ENCODE measurements around the gene KRT74. TPM values are rescaled to one million over a fixed set of nuclear protein-coding genes. Genes with fewer than 3 reads are reported as not detected.

Gene KRT74
- total and polyA plus RNA-seq, 9 donors = not detected

- no peak overlapping the region for H3K27ac ChIP-seq
- WGBS, 3 donors = 70 to 81% (median 78%) methylated on average over 5 of the region's 5 CpGs
- H3K36me3 ChIP-seq = no peaks in the 10 kb centered on the region
- TF ChIP-seq POLR2A (IDR thresholded peaks at IDR 0.05) (no peak), EP300 (IDR thresholded peaks at IDR 0.05) (no peak), CTCF (IDR thresholded peaks at IDR 0.05) (no peak)
- H3K4me3 ChIP-seq = no peak overlapping the region
- H3K4me1 ChIP-seq (ENCODE audit: insufficient read depth) = no peaks in the 10 kb centered on the region
- intact Hi-C loops (cut with DNase I) = no loop called here
- no peaks in the 10 kb centered on the region for H3K27me3 ChIP-seq
- no peak for DNase-seq
- H3K9me3 ChIP-seq = peaks cover 0 to 7% of the 10 kb centered on the region in 2 donors
These were observed 28.9 kb upstream of the KRT74 start for GRCh38 chr12:52602552-52602951.

- H3K4me1 ChIP-seq (ENCODE audit: insufficient read depth) = no peaks in the 10 kb centered on the region
- 56 to 67% (median 63%) methylated on average over 4 of the region's 4 CpGs for WGBS, 3 donors
- H3K36me3 ChIP-seq = no peaks in the 10 kb centered on the region
- H3K27ac ChIP-seq = no peak overlapping the region
- H3K27me3 ChIP-seq = no peaks in the 10 kb centered on the region
- no peak overlapping the region for H3K4me3 ChIP-seq
- DNase-seq = no peak
- intact Hi-C loops (cut with DNase I) = no loop called here
- TF ChIP-seq CTCF (IDR thresholded peaks at IDR 0.05) (no peak), EP300 (IDR thresholded peaks at IDR 0.05) (no peak), POLR2A (IDR thresholded peaks at IDR 0.05) (no peak)
- peaks cover 0 to 7% of the 10 kb centered on the region in 2 donors for H3K9me3 ChIP-seq
These were observed 28.0 kb upstream of the KRT74 start for GRCh38 chr12:52601671-52602070.

GRCh38 chr12:52600941-52601481 is 27.4 kb upstream of the KRT74 start, which contains the start of gene KRT72:
TSS of gene KRT72 (minus strand) at chr12:52601463. CDS start at chr12:52601452, 11 bp downstream.
- H3K4me1 ChIP-seq (ENCODE audit: insufficient read depth) = no peaks in the 10 kb centered on the region
- peaks cover 0 to 7% of the 10 kb centered on the region in 2 donors for H3K9me3 ChIP-seq
- no peaks in the 10 kb centered on the region for H3K36me3 ChIP-seq
- no peak within 1 kb of the TSS for H3K27ac ChIP-seq
- intact Hi-C loops (cut with DNase I) = no loop called here
- no peak within 1 kb of the TSS for H3K4me3 ChIP-seq
- H3K27me3 ChIP-seq = no peaks in the 10 kb centered on the region
- DNase-seq = no peak
- 20 to 27% (median 20%) methylated on average over 42 to 48 of the region's 48 CpGs for WGBS, 3 donors
- TF ChIP-seq POLR2A (IDR thresholded peaks at IDR 0.05) (no peak), EP300 (IDR thresholded peaks at IDR 0.05) (no peak), CTCF (IDR thresholded peaks at IDR 0.05) (no peak)

- no peak overlapping the region for H3K27ac ChIP-seq
- H3K27me3 ChIP-seq = no peaks in the 10 kb centered on the region
- TF ChIP-seq CTCF (IDR thresholded peaks at IDR 0.05) = no peak
- no peak for TF ChIP-seq POLR2A (IDR thresholded peaks at IDR 0.05)
- TF ChIP-seq EP300 (IDR thresholded peaks at IDR 0.05) = no peak
- no peak overlapping the region for H3K4me3 ChIP-seq
- WGBS, 3 donors = 80 to 87% (median 84%) methylated on average over 12 of the region's 12 CpGs
- no peaks in the 10 kb centered on the region for H3K4me1 ChIP-seq (ENCODE audit: insufficient read depth)
- no peaks in the 10 kb centered on the region for H3K36me3 ChIP-seq
- no peak for DNase-seq
- peaks cover 0 to 7% of the 10 kb centered on the region in 2 donors for H3K9me3 ChIP-seq
- intact Hi-C loops (cut with DNase I) = no loop called here
These were observed 26.8 kb upstream of the KRT74 start for GRCh38 chr12:52600475-52600874.
